Measurements from ENCODE around the gene ATG13. TPM values are rescaled to one million over a fixed set of nuclear protein-coding genes. Genes with fewer than 3 reads are reported as not detected.
"Not testable (repeated sequence)": the region's sequence is repeated elsewhere in the genome, so short reads cannot be mapped to it uniquely, and the experiment has no call there.

The ATG13 gene
- polyA plus RNA-seq, 1 donor: 52.9 TPM

DNA sequence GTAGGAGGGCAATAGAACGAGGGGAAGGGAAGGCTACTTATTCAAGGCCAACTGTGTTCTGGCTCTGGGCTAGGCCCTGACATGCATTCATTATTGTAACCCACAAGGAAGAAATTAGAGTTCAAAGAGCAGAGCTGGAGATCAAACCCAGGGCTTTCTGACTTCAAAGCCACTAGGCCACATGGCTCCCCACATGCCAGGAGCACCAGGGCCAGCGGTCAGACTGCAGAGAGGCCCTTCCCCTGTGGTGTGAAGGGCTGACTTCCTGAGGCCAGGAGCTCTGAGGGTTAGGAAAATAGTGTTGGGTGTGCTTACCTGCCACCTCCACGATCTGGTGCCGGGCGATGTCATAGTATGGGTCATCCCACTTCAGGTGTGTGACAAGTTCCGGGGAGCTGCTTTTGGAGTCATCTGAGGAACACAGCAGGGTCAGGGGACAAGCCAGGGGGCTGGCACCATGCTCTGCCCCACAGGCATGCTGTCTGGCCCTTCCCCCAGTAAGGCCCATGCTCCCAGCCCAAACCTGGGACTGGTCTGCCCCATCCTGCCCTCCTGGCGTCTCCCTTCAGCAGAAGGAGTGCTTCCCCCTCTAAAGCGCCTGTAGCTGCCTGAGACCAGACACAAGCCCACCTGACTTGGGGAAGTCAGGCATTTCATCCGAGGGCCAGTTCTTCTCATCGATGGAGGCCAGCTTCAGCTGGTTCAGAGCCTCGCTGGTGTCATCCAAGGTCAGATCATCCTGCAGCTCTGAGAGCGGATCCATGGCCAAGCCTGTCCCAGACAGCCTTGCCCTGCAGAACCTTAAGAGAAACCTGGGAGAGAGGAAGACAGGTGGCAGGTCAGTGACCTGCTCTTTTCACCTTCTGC is 78.2 kb downstream of the ATG13 start:
- Histone ChIP-seq H3K27me3 (ENCODE audit: control insufficient read depth, insufficient read depth, low read length) (no peaks in the 10 kb centered on the region), H3K4me1 (ENCODE audit: control insufficient read depth, insufficient read depth, low read length) (peaks cover 19% of the 10 kb centered on the region), H3K4me3 (ENCODE audit: low read length) (no peak overlapping the region), H3K9me3 (ENCODE audit: control insufficient read depth, low read depth, low read length) (no peaks in the 10 kb centered on the region), H3K36me3 (ENCODE audit: control insufficient read depth, insufficient read depth, low read length) (peaks cover 53% of the 10 kb centered on the region), H3K27ac (ENCODE audit: low read length) (no peak overlapping the region)
- no peak for DNase-seq
- no CpG with 5 or more reads among the region's 12 CpGs for WGBS (ENCODE audit: insufficient coverage, low lambda C conversion rate)

DNA sequence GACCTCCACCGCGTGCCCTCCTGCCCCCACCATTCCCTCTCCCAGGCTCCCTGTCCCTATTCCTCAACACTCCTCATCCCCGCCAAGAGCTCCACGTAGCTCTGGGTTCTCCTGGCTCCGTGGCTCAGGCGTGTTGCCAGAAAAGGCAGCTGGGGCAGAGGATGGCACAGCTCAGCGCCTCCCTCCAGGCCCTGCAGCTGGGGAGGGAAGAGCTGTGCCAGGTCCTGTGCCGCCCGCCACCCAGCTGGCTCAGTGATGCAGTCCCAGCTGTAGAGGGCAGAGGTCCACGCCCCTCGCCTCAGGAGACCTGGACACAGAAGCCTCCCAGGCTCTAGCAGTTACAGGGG is 78.8 kb downstream of the ATG13 start:
- Histone ChIP-seq H3K36me3 (ENCODE audit: control insufficient read depth, insufficient read depth, low read length) (peaks cover 51% of the 10 kb centered on the region), H3K27me3 (ENCODE audit: control insufficient read depth, insufficient read depth, low read length) (no peaks in the 10 kb centered on the region), H3K27ac (ENCODE audit: low read length) (no peak overlapping the region), H3K9me3 (ENCODE audit: control insufficient read depth, low read depth, low read length) (no peaks in the 10 kb centered on the region), H3K4me1 (ENCODE audit: control insufficient read depth, insufficient read depth, low read length) (peaks cover 19% of the 10 kb centered on the region), H3K4me3 (ENCODE audit: low read length) (no peak overlapping the region)
- no peak for DNase-seq
- 90% methylated on average over 2 of the region's 11 CpGs for WGBS (ENCODE audit: insufficient coverage, low lambda C conversion rate)

GRCh38 chr11:46697303-46697702 is 80.0 kb downstream of the ATG13 start:
- Histone ChIP-seq H3K4me3 (ENCODE audit: low read length) (no peak overlapping the region), H3K27me3 (ENCODE audit: control insufficient read depth, insufficient read depth, low read length) (no peaks in the 10 kb centered on the region), H3K4me1 (ENCODE audit: control insufficient read depth, insufficient read depth, low read length) (peaks cover 23% of the 10 kb centered on the region), H3K36me3 (ENCODE audit: control insufficient read depth, insufficient read depth, low read length) (peaks cover 45% of the 10 kb centered on the region), H3K27ac (ENCODE audit: low read length) (peak overlapping the region; percentile 7), H3K9me3 (ENCODE audit: control insufficient read depth, low read depth, low read length) (no peaks in the 10 kb centered on the region)
- WGBS (ENCODE audit: insufficient coverage, low lambda C conversion rate): no CpG with 5 or more reads among the region's 3 CpGs
- DNase-seq: no peak

DNA sequence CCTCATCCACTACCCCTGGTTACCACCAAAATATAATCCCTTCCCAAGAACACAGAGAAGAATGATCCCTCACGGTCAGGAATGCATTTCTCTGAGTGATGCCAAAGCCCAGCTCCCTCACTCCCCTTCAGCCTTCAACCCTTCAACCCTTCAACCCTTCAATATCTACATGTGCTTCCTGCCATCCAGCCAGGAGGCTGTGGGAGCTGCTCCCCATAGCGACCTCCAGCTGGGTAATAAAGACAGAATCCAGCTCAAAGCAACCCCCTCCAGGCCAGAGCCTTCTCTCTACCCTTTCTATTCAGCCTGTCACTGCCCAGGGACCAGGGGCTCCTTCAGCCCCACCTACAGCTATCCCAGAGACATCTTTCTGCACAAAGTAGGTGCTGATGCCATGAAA is 80.4 kb downstream of the ATG13 start:
- H3K4me1 ChIP-seq (ENCODE audit: control insufficient read depth, insufficient read depth, low read length): peaks cover 23% of the 10 kb centered on the region
- H3K4me3 ChIP-seq (ENCODE audit: low read length): no peak overlapping the region
- peaks cover 47% of the 10 kb centered on the region for H3K36me3 ChIP-seq (ENCODE audit: control insufficient read depth, insufficient read depth, low read length)
- peak overlapping the region; percentile 7 for H3K27ac ChIP-seq (ENCODE audit: low read length)
- no peak for DNase-seq
- no CpG with 5 or more reads among the region's 2 CpGs for WGBS (ENCODE audit: insufficient coverage, low lambda C conversion rate)
- no peaks in the 10 kb centered on the region for H3K9me3 ChIP-seq (ENCODE audit: control insufficient read depth, low read depth, low read length)
- H3K27me3 ChIP-seq (ENCODE audit: control insufficient read depth, insufficient read depth, low read length): no peaks in the 10 kb centered on the region

GRCh38 chr11:46698597-46698996 is 81.2 kb downstream of the ATG13 start:
- Histone ChIP-seq H3K27me3 (ENCODE audit: control insufficient read depth, insufficient read depth, low read length) (no peaks in the 10 kb centered on the region), H3K4me3 (ENCODE audit: low read length) (no peak overlapping the region), H3K4me1 (ENCODE audit: control insufficient read depth, insufficient read depth, low read length) (peaks cover 23% of the 10 kb centered on the region), H3K9me3 (ENCODE audit: control insufficient read depth, low read depth, low read length) (no peaks in the 10 kb centered on the region), H3K36me3 (ENCODE audit: control insufficient read depth, insufficient read depth, low read length) (peaks cover 49% of the 10 kb centered on the region), H3K27ac (ENCODE audit: low read length) (no peak overlapping the region)
- 86% methylated on average over 1 of the region's 1 CpG for WGBS (ENCODE audit: insufficient coverage, low lambda C conversion rate)
- DNase-seq: no peak

- peaks cover 23% of the 10 kb centered on the region for H3K4me1 ChIP-seq (ENCODE audit: control insufficient read depth, insufficient read depth, low read length)
- peak; percentile 98 to 99 for DNase-seq
- H3K36me3 ChIP-seq (ENCODE audit: control insufficient read depth, insufficient read depth, low read length): peaks cover 48% of the 10 kb centered on the region
- H3K27me3 ChIP-seq (ENCODE audit: control insufficient read depth, insufficient read depth, low read length): no peaks in the 10 kb centered on the region
- peak within 1 kb of the TSS; percentile 97 for H3K27ac ChIP-seq (ENCODE audit: low read length)
- no peaks in the 10 kb centered on the region for H3K9me3 ChIP-seq (ENCODE audit: control insufficient read depth, low read depth, low read length)
- WGBS (ENCODE audit: insufficient coverage, low lambda C conversion rate): no CpG with 5 or more reads among the region's 44 CpGs
- peak within 1 kb of the TSS; percentile 93 for H3K4me3 ChIP-seq (ENCODE audit: low read length)
Observed at GRCh38 chr11:46700241-46701077, 83.1 kb downstream of the ATG13 start, which contains the start of the genes ARHGAP1 and ZNF408. ARHGAP1 (minus strand) TSS chr11:46700619; CDS start chr11:46696107, 4,512 bp downstream. ZNF408 (plus strand) TSS chr11:46701031; CDS start chr11:46701048, 17 bp downstream.

DNA sequence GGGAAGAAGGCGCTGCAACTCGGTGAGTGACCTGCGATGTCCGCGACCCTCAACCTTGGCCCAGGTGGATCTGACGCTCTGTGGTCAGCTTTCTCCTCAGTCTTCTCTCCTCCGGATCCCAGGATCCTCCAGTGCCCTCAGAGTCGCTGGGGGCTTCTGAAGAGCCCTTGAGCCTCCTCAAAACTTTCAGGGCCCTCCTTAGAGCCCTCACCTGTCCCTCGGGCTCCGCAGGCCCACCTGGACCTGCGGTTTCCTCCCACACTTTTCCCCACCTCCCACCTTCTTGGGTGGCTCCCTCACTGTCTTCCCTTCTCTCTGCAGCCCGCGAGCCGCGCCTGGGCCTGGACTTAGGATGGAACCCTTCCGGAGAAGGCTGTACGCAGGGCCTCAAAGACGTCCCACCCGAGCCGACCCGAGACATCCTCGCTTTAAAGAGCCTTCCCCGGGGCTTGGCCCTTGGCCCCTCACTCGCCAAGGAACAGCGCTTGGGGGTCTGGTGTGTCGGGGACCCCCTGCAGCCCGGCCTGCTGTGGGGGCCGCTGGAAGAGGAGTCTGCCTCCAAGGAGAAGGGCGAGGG is 83.8 kb downstream of the ATG13 start:
- no peaks in the 10 kb centered on the region for H3K9me3 ChIP-seq (ENCODE audit: control insufficient read depth, low read depth, low read length)
- H3K27ac ChIP-seq (ENCODE audit: low read length): peak overlapping the region; percentile 97
- H3K27me3 ChIP-seq (ENCODE audit: control insufficient read depth, insufficient read depth, low read length): no peaks in the 10 kb centered on the region
- no peak for DNase-seq
- WGBS (ENCODE audit: insufficient coverage, low lambda C conversion rate): no CpG with 5 or more reads among the region's 29 CpGs
- H3K4me3 ChIP-seq (ENCODE audit: low read length): peak overlapping the region; percentile 93
- H3K4me1 ChIP-seq (ENCODE audit: control insufficient read depth, insufficient read depth, low read length): peaks cover 23% of the 10 kb centered on the region
- H3K36me3 ChIP-seq (ENCODE audit: control insufficient read depth, insufficient read depth, low read length): peaks cover 48% of the 10 kb centered on the region

- WGBS (ENCODE audit: insufficient coverage, low lambda C conversion rate): no CpG with 5 or more reads among the region's 31 CpGs
- no peaks in the 10 kb centered on the region for H3K9me3 ChIP-seq (ENCODE audit: control insufficient read depth, low read depth, low read length)
- H3K4me3 ChIP-seq (ENCODE audit: low read length): no peak overlapping the region
- no peaks in the 10 kb centered on the region for H3K27me3 ChIP-seq (ENCODE audit: control insufficient read depth, insufficient read depth, low read length)
- peaks cover 4% of the 10 kb centered on the region for H3K4me1 ChIP-seq (ENCODE audit: control insufficient read depth, insufficient read depth, low read length)
- H3K27ac ChIP-seq (ENCODE audit: low read length): no peak overlapping the region
- no peak for DNase-seq
- H3K36me3 ChIP-seq (ENCODE audit: control insufficient read depth, insufficient read depth, low read length): peaks cover 48% of the 10 kb centered on the region
Observed at GRCh38 chr11:46705070-46705688, 87.8 kb downstream of the ATG13 start.

GRCh38 chr11:46706886-46707285 is 89.5 kb downstream of the ATG13 start:
- H3K27ac ChIP-seq (ENCODE audit: low read length): no peak overlapping the region
- DNase-seq: no peak
- H3K9me3 ChIP-seq (ENCODE audit: control insufficient read depth, low read depth, low read length): no peaks in the 10 kb centered on the region
- peaks cover under 1% of the 10 kb centered on the region for H3K4me1 ChIP-seq (ENCODE audit: control insufficient read depth, insufficient read depth, low read length)
- peaks cover 48% of the 10 kb centered on the region for H3K36me3 ChIP-seq (ENCODE audit: control insufficient read depth, insufficient read depth, low read length)
- no peak overlapping the region for H3K4me3 ChIP-seq (ENCODE audit: low read length)
- WGBS (ENCODE audit: insufficient coverage, low lambda C conversion rate): 80% methylated on average over 2 of the region's 7 CpGs
- no peaks in the 10 kb centered on the region for H3K27me3 ChIP-seq (ENCODE audit: control insufficient read depth, insufficient read depth, low read length)

GRCh38 chr11:46709351-46709750 is 92.0 kb downstream of the ATG13 start:
- DNase-seq; H3K4me1 ChIP-seq (ENCODE audit: control insufficient read depth, insufficient read depth, low read length); H3K27ac ChIP-seq (ENCODE audit: low read length); H3K27me3 ChIP-seq (ENCODE audit: control insufficient read depth, insufficient read depth, low read length); H3K9me3 ChIP-seq (ENCODE audit: control insufficient read depth, low read depth, low read length); H3K4me3 ChIP-seq (ENCODE audit: low read length): not testable (repeated sequence)
- H3K36me3 ChIP-seq (ENCODE audit: control insufficient read depth, insufficient read depth, low read length): peaks cover 28% of the 10 kb centered on the region
- WGBS (ENCODE audit: insufficient coverage, low lambda C conversion rate): 100% methylated on average over 1 of the region's 9 CpGs

Measured in large intestine (tissue), 3 donors.